ENCODE results near the gene SEPSECS.

DNA sequence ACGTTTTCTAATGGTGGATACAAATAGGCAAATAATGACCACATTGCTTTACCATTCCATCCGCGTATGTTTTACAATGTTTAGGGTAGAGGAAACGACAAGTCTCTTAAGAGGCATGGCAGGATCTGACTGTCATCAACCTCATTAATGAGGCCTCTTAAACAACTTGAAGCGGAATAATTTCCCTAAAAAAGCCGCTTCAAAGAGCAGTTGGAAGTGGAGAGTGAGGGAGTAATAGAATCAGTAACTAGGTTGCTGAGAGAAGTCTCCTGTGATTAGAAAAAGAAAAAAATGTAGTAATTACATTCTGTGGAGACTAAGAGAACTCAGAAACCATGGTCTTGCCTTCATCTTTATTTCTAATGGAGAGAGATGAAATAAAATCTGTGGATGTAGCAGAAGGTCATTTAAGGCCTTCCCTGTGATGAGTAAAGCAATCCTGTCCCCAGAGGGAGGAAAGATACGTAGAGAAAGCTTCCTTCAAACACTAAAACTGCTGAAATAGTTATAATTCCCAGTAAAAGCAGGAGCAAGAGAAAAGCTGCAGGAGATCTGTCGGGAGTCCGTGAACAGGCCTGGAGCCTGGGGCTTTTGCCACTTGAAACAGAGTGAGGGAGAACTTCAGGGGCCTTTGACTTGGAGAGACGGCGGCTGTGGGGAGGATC is 11.1 kb upstream of the SEPSECS start:
- TF ChIP-seq, protein P1, sequence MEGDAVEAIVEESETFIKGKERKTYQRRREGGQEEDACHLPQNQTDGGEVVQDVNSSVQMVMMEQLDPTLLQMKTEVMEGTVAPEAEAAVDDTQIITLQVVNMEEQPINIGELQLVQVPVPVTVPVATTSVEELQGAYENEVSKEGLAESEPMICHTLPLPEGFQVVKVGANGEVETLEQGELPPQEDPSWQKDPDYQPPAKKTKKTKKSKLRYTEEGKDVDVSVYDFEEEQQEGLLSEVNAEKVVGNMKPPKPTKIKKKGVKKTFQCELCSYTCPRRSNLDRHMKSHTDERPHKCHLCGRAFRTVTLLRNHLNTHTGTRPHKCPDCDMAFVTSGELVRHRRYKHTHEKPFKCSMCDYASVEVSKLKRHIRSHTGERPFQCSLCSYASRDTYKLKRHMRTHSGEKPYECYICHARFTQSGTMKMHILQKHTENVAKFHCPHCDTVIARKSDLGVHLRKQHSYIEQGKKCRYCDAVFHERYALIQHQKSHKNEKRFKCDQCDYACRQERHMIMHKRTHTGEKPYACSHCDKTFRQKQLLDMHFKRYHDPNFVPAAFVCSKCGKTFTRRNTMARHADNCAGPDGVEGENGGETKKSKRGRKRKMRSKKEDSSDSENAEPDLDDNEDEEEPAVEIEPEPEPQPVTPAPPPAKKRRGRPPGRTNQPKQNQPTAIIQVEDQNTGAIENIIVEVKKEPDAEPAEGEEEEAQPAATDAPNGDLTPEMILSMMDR (IDR thresholded peaks at IDR 0.05), result no peak
- no peak for TF ChIP-seq POLR2A (IDR thresholded peaks at IDR 0.05)
